ENCODE results near the gene WIZ. TPM values are rescaled to one million over a fixed set of nuclear protein-coding genes. Genes with fewer than 3 reads are reported as not detected.
"Not testable (repeated sequence)": the region's sequence is repeated elsewhere in the genome, so short reads cannot be mapped to it uniquely, and the experiment has no call there.

The WIZ gene
- total and polyA plus RNA-seq, 2 donors = 5.8 to 42.5 TPM

- DNase-seq (ENCODE audit: extremely low spot score) = no peak
- Histone ChIP-seq H3K4me1 (ENCODE audit: insufficient read depth) (no peaks in the 10 kb centered on the region), H3K36me3 (ENCODE audit: insufficient read depth) (peaks cover 10% of the 10 kb centered on the region), H3K27ac (ENCODE audit: low read depth) (no peak overlapping the region), H3K4me3 (ENCODE audit: low read depth, low read length) (no peak overlapping the region)
- 90% methylated on average over 10 of the region's 10 CpGs for WGBS
These were observed 46.6 kb downstream of the WIZ start for GRCh38 chr19:15403151-15403531.

GRCh38 chr19:15402411-15403150 lies 47.2 kb downstream of the WIZ start:
- no peak for DNase-seq (ENCODE audit: extremely low spot score)
- Histone ChIP-seq H3K4me3 (ENCODE audit: low read depth, low read length) (no peak overlapping the region), H3K27ac (ENCODE audit: low read depth) (no peak overlapping the region), H3K36me3 (ENCODE audit: insufficient read depth) (peaks cover 15% of the 10 kb centered on the region), H3K4me1 (ENCODE audit: insufficient read depth) (no peaks in the 10 kb centered on the region)
- 84% methylated on average over 15 of the region's 15 CpGs for WGBS

GRCh38 chr19:15401397-15401710 lies 48.4 kb downstream of the WIZ start:
- Histone ChIP-seq H3K4me3 (ENCODE audit: low read depth, low read length) (no peak overlapping the region), H3K36me3 (ENCODE audit: insufficient read depth) (peaks cover 19% of the 10 kb centered on the region), H3K27ac (ENCODE audit: low read depth) (no peak overlapping the region), H3K4me1 (ENCODE audit: insufficient read depth) (no peaks in the 10 kb centered on the region)
- WGBS = 95% methylated on average over 17 of the region's 17 CpGs
- DNase-seq (ENCODE audit: extremely low spot score) = no peak

GRCh38 chr19:15400521-15401396 lies 49.0 kb downstream of the WIZ start:
- Histone ChIP-seq H3K36me3 (ENCODE audit: insufficient read depth) (peaks cover 19% of the 10 kb centered on the region), H3K27ac (ENCODE audit: low read depth) (no peak overlapping the region), H3K4me3 (ENCODE audit: low read depth, low read length) (no peak overlapping the region), H3K4me1 (ENCODE audit: insufficient read depth) (no peaks in the 10 kb centered on the region)
- no peak for DNase-seq (ENCODE audit: extremely low spot score)
- WGBS = 88% methylated on average over 29 of the region's 29 CpGs

- no peak for DNase-seq (ENCODE audit: extremely low spot score)
- Histone ChIP-seq H3K4me3 (ENCODE audit: low read depth, low read length) (no peak overlapping the region), H3K36me3 (ENCODE audit: insufficient read depth) (peaks cover 19% of the 10 kb centered on the region), H3K4me1 (ENCODE audit: insufficient read depth) (no peaks in the 10 kb centered on the region), H3K27ac (ENCODE audit: low read depth) (no peak overlapping the region)
- WGBS = 95% methylated on average over 14 of the region's 14 CpGs
These were observed 50.1 kb downstream of the WIZ start for GRCh38 chr19:15399635-15400034.

GRCh38 chr19:15399234-15399515 lies 50.6 kb downstream of the WIZ start:
- DNase-seq (ENCODE audit: extremely low spot score) = no peak
- peaks cover 19% of the 10 kb centered on the region for H3K36me3 ChIP-seq (ENCODE audit: insufficient read depth)
- no peaks in the 10 kb centered on the region for H3K4me1 ChIP-seq (ENCODE audit: insufficient read depth)
- no peak overlapping the region for H3K4me3 ChIP-seq (ENCODE audit: low read depth, low read length)
- H3K27ac ChIP-seq (ENCODE audit: low read depth) = no peak overlapping the region
- 94% methylated on average over 8 of the region's 8 CpGs for WGBS

- H3K4me1 ChIP-seq (ENCODE audit: insufficient read depth) = no peaks in the 10 kb centered on the region
- no peak overlapping the region for H3K4me3 ChIP-seq (ENCODE audit: low read depth, low read length)
- WGBS = 91% methylated on average over 50 of the region's 50 CpGs
- H3K27ac ChIP-seq (ENCODE audit: low read depth) = no peak overlapping the region
- H3K36me3 ChIP-seq (ENCODE audit: insufficient read depth) = peaks cover 19% of the 10 kb centered on the region
- no peak for DNase-seq (ENCODE audit: extremely low spot score)
These were observed 51.1 kb downstream of the WIZ start for GRCh38 chr19:15398501-15399233.

- no peak for DNase-seq (ENCODE audit: extremely low spot score)
- Histone ChIP-seq H3K36me3 (ENCODE audit: insufficient read depth) (peaks cover 19% of the 10 kb centered on the region), H3K4me3 (ENCODE audit: low read depth, low read length) (no peak overlapping the region), H3K27ac (ENCODE audit: low read depth) (no peak overlapping the region), H3K4me1 (ENCODE audit: insufficient read depth) (no peaks in the 10 kb centered on the region)
- 86% methylated on average over 11 of the region's 11 CpGs for WGBS
These were observed 52.0 kb downstream of the WIZ start for GRCh38 chr19:15397782-15398181.

- Histone ChIP-seq H3K27ac (ENCODE audit: low read depth) (no peak overlapping the region), H3K4me3 (ENCODE audit: low read depth, low read length) (no peak overlapping the region), H3K36me3 (ENCODE audit: insufficient read depth) (peaks cover 19% of the 10 kb centered on the region), H3K4me1 (ENCODE audit: insufficient read depth) (no peaks in the 10 kb centered on the region)
- WGBS = 93% methylated on average over 6 of the region's 6 CpGs
- DNase-seq (ENCODE audit: extremely low spot score) = no peak
These were observed 52.5 kb downstream of the WIZ start for GRCh38 chr19:15397236-15397635.

- DNase-seq (ENCODE audit: extremely low spot score) = no peak
- Histone ChIP-seq H3K4me3 (ENCODE audit: low read depth, low read length) (no peak overlapping the region), H3K27ac (ENCODE audit: low read depth) (no peak overlapping the region), H3K4me1 (ENCODE audit: insufficient read depth) (no peaks in the 10 kb centered on the region), H3K36me3 (ENCODE audit: insufficient read depth) (peaks cover 22% of the 10 kb centered on the region)
- WGBS = 97% methylated on average over 3 of the region's 3 CpGs
These were observed 53.3 kb downstream of the WIZ start for GRCh38 chr19:15396436-15396835.

GRCh38 chr19:15395251-15395650 lies 54.5 kb downstream of the WIZ start:
- peaks cover 20% of the 10 kb centered on the region for H3K36me3 ChIP-seq (ENCODE audit: insufficient read depth)

GRCh38 chr19:15394426-15394825 lies 55.3 kb downstream of the WIZ start:
- Histone ChIP-seq H3K4me3 (ENCODE audit: low read depth, low read length) (no peak overlapping the region), H3K4me1 (ENCODE audit: insufficient read depth) (no peaks in the 10 kb centered on the region), H3K27ac (ENCODE audit: low read depth) (no peak overlapping the region), H3K36me3 (ENCODE audit: insufficient read depth) (peaks cover 20% of the 10 kb centered on the region)
- WGBS = 94% methylated on average over 5 of the region's 5 CpGs
- no peak for DNase-seq (ENCODE audit: extremely low spot score)

More at GRCh38 chr19:15395251-15395650, 54.5 kb downstream of the WIZ start:
- not testable (repeated sequence) for H3K27ac ChIP-seq (ENCODE audit: low read depth); DNase-seq (ENCODE audit: extremely low spot score); H3K4me1 ChIP-seq (ENCODE audit: insufficient read depth); H3K4me3 ChIP-seq (ENCODE audit: low read depth, low read length)
- WGBS = 94% methylated on average over 17 of the region's 17 CpGs

GRCh38 chr19:15393963-15394362 lies 55.8 kb downstream of the WIZ start:
- Histone ChIP-seq H3K4me3 (ENCODE audit: low read depth, low read length) (no peak overlapping the region), H3K4me1 (ENCODE audit: insufficient read depth) (no peaks in the 10 kb centered on the region), H3K27ac (ENCODE audit: low read depth) (no peak overlapping the region), H3K36me3 (ENCODE audit: insufficient read depth) (peaks cover 20% of the 10 kb centered on the region)
- DNase-seq (ENCODE audit: extremely low spot score) = no peak

- 86% methylated on average over 2 of the region's 2 CpGs for WGBS
- no peak overlapping the region for H3K27ac ChIP-seq (ENCODE audit: low read depth)
- H3K4me1 ChIP-seq (ENCODE audit: insufficient read depth) = no peaks in the 10 kb centered on the region
- DNase-seq (ENCODE audit: extremely low spot score) = no peak
- H3K4me3 ChIP-seq (ENCODE audit: low read depth, low read length) = no peak overlapping the region
- H3K36me3 ChIP-seq (ENCODE audit: insufficient read depth) = peaks cover 3% of the 10 kb centered on the region
These were observed 58.9 kb downstream of the WIZ start for GRCh38 chr19:15390814-15391213.

Data from urinary bladder (tissue), 4 donors.